ENCODE measurements around the gene LSM7. TPM values are rescaled to one million over a fixed set of nuclear protein-coding genes. Genes with fewer than 3 reads are reported as not detected.
A peak's percentile ranks its signal among the peaks of the same experiment; 100 is the strongest.

Gene LSM7
- total RNA-seq, 1 donor from 2014 or later = 134 TPM

GRCh38 chr19:2274931-2275535 is 53.4 kb downstream of the LSM7 start:
- Mint-ChIP-seq H3K4me1 (ENCODE audit: unreplicated experiment) (peaks cover 17% of the 10 kb centered on the region), H3K27me3 (no peaks in the 10 kb centered on the region), H3K4me3 (peak overlapping the region; percentile 76), H3K9me3 (no peaks in the 10 kb centered on the region), H3K36me3 (peaks cover 15% of the 10 kb centered on the region), H3K27ac (peak overlapping the region; percentile 80)
- peak; percentile 76 for DNase-seq (ENCODE audit: extremely low spot score, unreplicated experiment)
- TF ChIP-seq CTCF (conservative IDR thresholded peaks at IDR 0.05) = peak; percentile 77

- Mint-ChIP-seq H3K27ac (peak overlapping the region; percentile 82), H3K27me3 (no peaks in the 10 kb centered on the region), H3K9me3 (no peaks in the 10 kb centered on the region), H3K4me3 (peak overlapping the region; percentile 70), H3K4me1 (ENCODE audit: unreplicated experiment) (peaks cover 17% of the 10 kb centered on the region), H3K36me3 (peaks cover 15% of the 10 kb centered on the region)
- DNase-seq (ENCODE audit: extremely low spot score, unreplicated experiment) = no peak
- no peak for TF ChIP-seq CTCF (conservative IDR thresholded peaks at IDR 0.05)
These were observed 54.1 kb downstream of the LSM7 start for GRCh38 chr19:2274185-2274711.

GRCh38 chr19:2273356-2274184 is 54.8 kb downstream of the LSM7 start:
- peak; percentile 100 for TF ChIP-seq CTCF (conservative IDR thresholded peaks at IDR 0.05)
- peaks cover 15% of the 10 kb centered on the region for H3K36me3 Mint-ChIP-seq
- no peaks in the 10 kb centered on the region for H3K9me3 Mint-ChIP-seq
- peak overlapping the region; percentile 79 for H3K4me3 Mint-ChIP-seq
- H3K27ac Mint-ChIP-seq = peak overlapping the region; percentile 82
- DNase-seq (ENCODE audit: extremely low spot score, unreplicated experiment) = peak; percentile 91
- no peaks in the 10 kb centered on the region for H3K27me3 Mint-ChIP-seq
- H3K4me1 Mint-ChIP-seq (ENCODE audit: unreplicated experiment) = peaks cover 17% of the 10 kb centered on the region

Other genes with a start within 250 kb of the LSM7 start
- 34.6 and 37.8 TPM in 2 replicates for gene MOB3A, start 232.3 kb downstream of the LSM7 start, total RNA-seq (ENCODE audit: low replicate concordance)
- gene IZUMO4, start 231.7 kb downstream of the LSM7 start, total RNA-seq (ENCODE audit: low replicate concordance) = 4.9 and 7.4 TPM in 2 replicates
- 127 and 139 TPM in 2 replicates for gene AP3D1, start 177.0 kb downstream of the LSM7 start, total RNA-seq (ENCODE audit: low replicate concordance)
- 68.8 and 76.3 TPM in 2 replicates for gene DOT1L, start 164.7 kb downstream of the LSM7 start, total RNA-seq (ENCODE audit: low replicate concordance)
- gene PLEKHJ1, start 92.3 kb downstream of the LSM7 start, total RNA-seq (ENCODE audit: low replicate concordance) = 107 and 131 TPM in 2 replicates
- gene SF3A2, start 91.8 kb downstream of the LSM7 start, total RNA-seq (ENCODE audit: low replicate concordance) = 95.5 and 129 TPM in 2 replicates
- gene AMH, start 79.3 kb downstream of the LSM7 start, total RNA-seq (ENCODE audit: low replicate concordance) = 13.8 and 49.5 TPM in 2 replicates
- 0.72 TPM in 1 of 2 replicates, not detected in the other for gene JSRP1, start 72.2 kb downstream of the LSM7 start, total RNA-seq (ENCODE audit: low replicate concordance)
- gene PEAK3, start 46.4 kb downstream of the LSM7 start, total RNA-seq (ENCODE audit: low replicate concordance) = 0.10 TPM in 1 of 2 replicates, not detected in the other
- not detected in 2 replicates for gene LINGO3, start 20.4 kb downstream of the LSM7 start, total RNA-seq (ENCODE audit: low replicate concordance)
- 131 and 149 TPM in 2 replicates for gene SPPL2B, start 98 bp upstream of the LSM7 start, total RNA-seq (ENCODE audit: low replicate concordance)
- 0.41 TPM in 1 of 2 replicates, not detected in the other for gene TMPRSS9, start 31.7 kb upstream of the LSM7 start, total RNA-seq (ENCODE audit: low replicate concordance)
- 132 and 139 TPM in 2 replicates for gene TIMM13, start 99.0 kb upstream of the LSM7 start, total RNA-seq (ENCODE audit: low replicate concordance)
- gene LMNB2, start 128.4 kb upstream of the LSM7 start, total RNA-seq (ENCODE audit: low replicate concordance) = 63.6 and 116 TPM in 2 replicates
- 31.1 and 67.3 TPM in 2 replicates for gene GADD45B, start 147.5 kb upstream of the LSM7 start, total RNA-seq (ENCODE audit: low replicate concordance)